ENCODE measurements around the gene GDF9. TPM values are rescaled to one million over a fixed set of nuclear protein-coding genes. Genes with fewer than 3 reads are reported as not detected.

The GDF9 gene
- total and polyA plus RNA-seq, 5 donors from 2014 or later = 0.11 to 0.35 (median 0.24) TPM; not detected in 1

- ATAC-seq (ENCODE audit: low read depth in 2 of 2) (no peak), DNase-seq (no peak)
- H3K9me3 ChIP-seq (ENCODE audit: control insufficient read depth in 2 of 2, low read length in 2 of 2) = no peaks in the 10 kb centered on the region
- H3K9me3 Mint-ChIP-seq = no peaks in the 10 kb centered on the region
- no peak overlapping the region for H3K27ac ChIP-seq (ENCODE audit: insufficient read depth, low read length, poor library complexity, severe bottlenecking)
- H3K36me3 ChIP-seq (ENCODE audit: control insufficient read depth, insufficient read depth, low read length) = peaks cover 22% of the 10 kb centered on the region
- peak overlapping the region in 1 of 4 donors; percentile 32 for H3K4me3 Mint-ChIP-seq
- H3K4me3 ChIP-seq (ENCODE audit: low read depth, low read length) = no peak overlapping the region
- H3K27me3 Mint-ChIP-seq = no peaks in the 10 kb centered on the region
- H3K4me1 Mint-ChIP-seq = peaks cover 0 to 18% (median 2%) of the 10 kb centered on the region in 4 donors
- no peaks in the 10 kb centered on the region for H3K27me3 ChIP-seq (ENCODE audit: control insufficient read depth, insufficient read depth, low read length)
- peak overlapping the region in 2 of 3 donors; percentile 6 to 54 for H3K27ac Mint-ChIP-seq
- H3K4me1 ChIP-seq (ENCODE audit: control insufficient read depth, insufficient read depth, low read length, poor library complexity, severe bottlenecking) = no peaks in the 10 kb centered on the region
- peaks cover 22% of the 10 kb centered on the region for H3K36me3 Mint-ChIP-seq
Observed at GRCh38 chr5:132872788-132873118, 6.5 kb upstream of the GDF9 start.

GRCh38 chr5:132871459-132872284 is 5.4 kb upstream of the GDF9 start:
- Mint-ChIP-seq H3K27ac (peak overlapping the region in 2 of 3 donors; percentile 20 to 68), H3K9me3 (no peaks in the 10 kb centered on the region), H3K36me3 (peaks cover 25% of the 10 kb centered on the region), H3K27me3 (no peaks in the 10 kb centered on the region), H3K4me1 (peaks cover 5 to 26% (median 10%) of the 10 kb centered on the region in 4 donors), H3K4me3 (no peak overlapping the region)
- DNase-seq (no peak), ATAC-seq (ENCODE audit: low read depth in 2 of 2) (no peak)
- peaks cover 15% of the 10 kb centered on the region for H3K36me3 ChIP-seq (ENCODE audit: control insufficient read depth, insufficient read depth, low read length)
- H3K27me3 ChIP-seq (ENCODE audit: control insufficient read depth, insufficient read depth, low read length) = no peaks in the 10 kb centered on the region
- H3K27ac ChIP-seq (ENCODE audit: insufficient read depth, low read length, poor library complexity, severe bottlenecking) = no peak overlapping the region
- H3K9me3 ChIP-seq (ENCODE audit: control insufficient read depth in 2 of 2, low read length in 2 of 2) = no peaks in the 10 kb centered on the region
- H3K4me3 ChIP-seq (ENCODE audit: low read depth, low read length) = no peak overlapping the region
- H3K4me1 ChIP-seq (ENCODE audit: control insufficient read depth, insufficient read depth, low read length, poor library complexity, severe bottlenecking) = peaks cover 6% of the 10 kb centered on the region

GRCh38 chr5:132870801-132871200 is 4.5 kb upstream of the GDF9 start:
- H3K36me3 Mint-ChIP-seq = peaks cover 30% of the 10 kb centered on the region
- peaks cover 11% of the 10 kb centered on the region for H3K4me1 ChIP-seq (ENCODE audit: control insufficient read depth, insufficient read depth, low read length, poor library complexity, severe bottlenecking)
- no peak for ATAC-seq (ENCODE audit: low read depth in 2 of 2)
- H3K4me1 Mint-ChIP-seq = peaks cover 9 to 33% (median 16%) of the 10 kb centered on the region in 4 donors
- no peaks in the 10 kb centered on the region for H3K9me3 ChIP-seq (ENCODE audit: control insufficient read depth in 2 of 2, low read length in 2 of 2)
- no peak overlapping the region for H3K27ac Mint-ChIP-seq
- H3K27me3 ChIP-seq (ENCODE audit: control insufficient read depth, insufficient read depth, low read length) = no peaks in the 10 kb centered on the region
- H3K36me3 ChIP-seq (ENCODE audit: control insufficient read depth, insufficient read depth, low read length) = peaks cover 15% of the 10 kb centered on the region
- H3K4me3 Mint-ChIP-seq = peak overlapping the region in 2 of 4 donors; percentile 8 to 43
- DNase-seq = no peak
- no peak overlapping the region for H3K4me3 ChIP-seq (ENCODE audit: low read depth, low read length)
- peaks cover 0 to 1% (median 0%) of the 10 kb centered on the region in 7 donors for H3K9me3 Mint-ChIP-seq
- H3K27me3 Mint-ChIP-seq = peaks cover 6% of the 10 kb centered on the region
- H3K27ac ChIP-seq (ENCODE audit: insufficient read depth, low read length, poor library complexity, severe bottlenecking) = no peak overlapping the region

- peaks cover 12 to 40% (median 20%) of the 10 kb centered on the region in 4 donors for H3K4me1 Mint-ChIP-seq
Observed at GRCh38 chr5:132868754-132869153, 2.5 kb upstream of the GDF9 start.

GRCh38 chr5:132867046-132867451 is 780 bp upstream of the GDF9 start:
- DNase-seq (no peak), ATAC-seq (ENCODE audit: low read depth in 2 of 2) (no peak)
- H3K9me3 ChIP-seq (ENCODE audit: control insufficient read depth in 2 of 2, low read length in 2 of 2) = no peaks in the 10 kb centered on the region
- peak overlapping the region; percentile 99 to 100 (median 100) for H3K27ac Mint-ChIP-seq
- peak overlapping the region; percentile 64 for H3K4me3 ChIP-seq (ENCODE audit: low read depth, low read length)
- H3K27ac ChIP-seq (ENCODE audit: insufficient read depth, low read length, poor library complexity, severe bottlenecking) = peak overlapping the region; percentile 96
- peak overlapping the region; percentile 95 to 100 (median 99) for H3K4me3 Mint-ChIP-seq
- H3K36me3 ChIP-seq (ENCODE audit: control insufficient read depth, insufficient read depth, low read length) = peaks cover 13% of the 10 kb centered on the region
- H3K36me3 Mint-ChIP-seq = peaks cover 23% of the 10 kb centered on the region
- H3K27me3 ChIP-seq (ENCODE audit: control insufficient read depth, insufficient read depth, low read length) = no peaks in the 10 kb centered on the region
- H3K4me1 Mint-ChIP-seq = peaks cover 12 to 40% (median 19%) of the 10 kb centered on the region in 4 donors
- H3K4me1 ChIP-seq (ENCODE audit: control insufficient read depth, insufficient read depth, low read length, poor library complexity, severe bottlenecking) = peaks cover 14% of the 10 kb centered on the region
- H3K27me3 Mint-ChIP-seq = peaks cover 12% of the 10 kb centered on the region
- peaks cover 0 to 1% (median 0%) of the 10 kb centered on the region in 7 donors for H3K9me3 Mint-ChIP-seq

More at GRCh38 chr5:132868754-132869153, 2.5 kb upstream of the GDF9 start:
- no peaks in the 10 kb centered on the region for H3K9me3 ChIP-seq (ENCODE audit: control insufficient read depth in 2 of 2, low read length in 2 of 2)
- Mint-ChIP-seq H3K27me3 (peaks cover 8% of the 10 kb centered on the region), H3K36me3 (peaks cover 27% of the 10 kb centered on the region), H3K4me3 (peak overlapping the region; percentile 66 to 100 (median 82)), H3K9me3 (peaks cover 0 to 1% (median 0%) of the 10 kb centered on the region in 7 donors), H3K27ac (peak overlapping the region in 1 of 3 donors; percentile 99)
- H3K4me3 ChIP-seq (ENCODE audit: low read depth, low read length) = no peak overlapping the region
- H3K27me3 ChIP-seq (ENCODE audit: control insufficient read depth, insufficient read depth, low read length) = no peaks in the 10 kb centered on the region
- peak overlapping the region; percentile 42 for H3K27ac ChIP-seq (ENCODE audit: insufficient read depth, low read length, poor library complexity, severe bottlenecking)
- peaks cover 14% of the 10 kb centered on the region for H3K4me1 ChIP-seq (ENCODE audit: control insufficient read depth, insufficient read depth, low read length, poor library complexity, severe bottlenecking)
- DNase-seq (no peak), ATAC-seq (ENCODE audit: low read depth in 2 of 2) (no peak)
- peaks cover 15% of the 10 kb centered on the region for H3K36me3 ChIP-seq (ENCODE audit: control insufficient read depth, insufficient read depth, low read length)

- peaks cover 13% of the 10 kb centered on the region for H3K36me3 ChIP-seq (ENCODE audit: control insufficient read depth, insufficient read depth, low read length)
- peaks cover 5% of the 10 kb centered on the region for H3K27me3 ChIP-seq (ENCODE audit: control insufficient read depth, insufficient read depth, low read length)
- H3K4me1 ChIP-seq (ENCODE audit: control insufficient read depth, insufficient read depth, low read length, poor library complexity, severe bottlenecking) = peaks cover 14% of the 10 kb centered on the region
- peak overlapping the region; percentile 96 for H3K27ac ChIP-seq (ENCODE audit: insufficient read depth, low read length, poor library complexity, severe bottlenecking)
- H3K9me3 Mint-ChIP-seq = peaks cover 0 to 1% (median 0%) of the 10 kb centered on the region in 7 donors
- peak overlapping the region; percentile 95 to 100 (median 99) for H3K4me3 Mint-ChIP-seq
- peak overlapping the region; percentile 99 to 100 (median 100) for H3K27ac Mint-ChIP-seq
- no peaks in the 10 kb centered on the region for H3K9me3 ChIP-seq (ENCODE audit: control insufficient read depth in 2 of 2, low read length in 2 of 2)
- H3K4me1 Mint-ChIP-seq = peaks cover 12 to 40% (median 19%) of the 10 kb centered on the region in 4 donors
- peaks cover 12% of the 10 kb centered on the region for H3K27me3 Mint-ChIP-seq
- DNase-seq (no peak), ATAC-seq (ENCODE audit: low read depth in 2 of 2) (peak; percentile 8 to 14)
- peaks cover 23% of the 10 kb centered on the region for H3K36me3 Mint-ChIP-seq
- H3K4me3 ChIP-seq (ENCODE audit: low read depth, low read length) = peak overlapping the region; percentile 64
Observed at GRCh38 chr5:132865668-132866341, 464 bp downstream of the GDF9 start.

- Histone ChIP-seq H3K36me3 (ENCODE audit: control insufficient read depth, insufficient read depth, low read length) (no peaks in the 10 kb centered on the region), H3K27me3 (ENCODE audit: control insufficient read depth, insufficient read depth, low read length) (peaks cover 7% of the 10 kb centered on the region), H3K27ac (ENCODE audit: insufficient read depth, low read length, poor library complexity, severe bottlenecking) (no peak overlapping the region), H3K9me3 (ENCODE audit: control insufficient read depth in 2 of 2, low read length in 2 of 2) (no peaks in the 10 kb centered on the region), H3K4me3 (ENCODE audit: low read depth, low read length) (no peak overlapping the region), H3K4me1 (ENCODE audit: control insufficient read depth, insufficient read depth, low read length, poor library complexity, severe bottlenecking) (peaks cover 3% of the 10 kb centered on the region)
- H3K27ac Mint-ChIP-seq = no peak overlapping the region
- peaks cover 0 to 9% (median 5%) of the 10 kb centered on the region in 4 donors for H3K4me1 Mint-ChIP-seq
- H3K27me3 Mint-ChIP-seq = peaks cover 25% of the 10 kb centered on the region
- no peaks in the 10 kb centered on the region for H3K36me3 Mint-ChIP-seq
- H3K9me3 Mint-ChIP-seq = no peaks in the 10 kb centered on the region
- H3K4me3 Mint-ChIP-seq = no peak overlapping the region
- ATAC-seq (ENCODE audit: low read depth in 2 of 2) = no peak
- DNase-seq = no peak
Observed at GRCh38 chr5:132860742-132861141, 5.5 kb downstream of the GDF9 start.
